ENCODE measurements around the gene DYRK4. TPM values are rescaled to one million over a fixed set of nuclear protein-coding genes. Genes with fewer than 3 reads are reported as not detected.

The DYRK4 gene
- total RNA-seq, 4 donors from 2014 or later = 13.0 to 32.6 (median 18.1) TPM

DNA sequence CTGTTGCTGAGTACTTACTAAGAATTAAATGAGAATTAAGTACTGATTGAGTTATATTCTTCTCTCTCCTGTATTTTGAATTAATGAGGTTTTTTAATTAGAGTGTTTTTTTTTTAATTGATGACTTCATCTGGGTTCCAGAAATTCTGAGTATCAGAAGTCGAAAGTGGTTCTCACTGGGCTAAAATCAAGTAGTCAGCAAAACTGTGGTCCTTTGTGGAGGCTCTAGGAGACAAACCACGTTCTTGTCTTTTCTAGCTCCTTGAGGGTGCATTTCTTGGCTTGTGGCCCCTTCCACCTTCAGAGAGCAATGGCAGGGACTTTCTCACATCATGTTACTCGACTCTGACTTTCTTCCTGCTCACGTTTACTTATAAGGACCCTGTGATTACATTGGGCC lies 8.1 kb upstream of the DYRK4 start:
- no peak overlapping the region for H3K4me3 ChIP-seq
- WGBS, 2 donors = 88 to 89% methylated on average over 4 of the region's 4 CpGs
- no peaks in the 10 kb centered on the region for H3K9me3 ChIP-seq
- H3K4me1 ChIP-seq = no peaks in the 10 kb centered on the region
- H3K27me3 ChIP-seq = no peaks in the 10 kb centered on the region
- intact Hi-C loops (cut with DNase I) = no loop called here
- TF ChIP-seq POLR2A (IDR thresholded peaks at IDR 0.05) = no peak
- H3K27ac ChIP-seq = no peak overlapping the region
- no peak for DNase-seq
- H3K36me3 ChIP-seq = no peaks in the 10 kb centered on the region

- intact Hi-C loops (cut with DNase I) = no loop called here
- 80 to 81% methylated on average over 2 of the region's 2 CpGs for WGBS, 2 donors
- Histone ChIP-seq H3K27me3 (no peaks in the 10 kb centered on the region), H3K36me3 (no peaks in the 10 kb centered on the region), H3K4me3 (no peak overlapping the region), H3K9me3 (no peaks in the 10 kb centered on the region), H3K4me1 (no peaks in the 10 kb centered on the region), H3K27ac (no peak overlapping the region)
- no peak for DNase-seq
- TF ChIP-seq POLR2A (IDR thresholded peaks at IDR 0.05) (no peak), CTCF (IDR thresholded peaks at IDR 0.05) (no peak)
These were observed 6.2 kb upstream of the DYRK4 start for GRCh38 chr12:4555804-4556203.

DNA sequence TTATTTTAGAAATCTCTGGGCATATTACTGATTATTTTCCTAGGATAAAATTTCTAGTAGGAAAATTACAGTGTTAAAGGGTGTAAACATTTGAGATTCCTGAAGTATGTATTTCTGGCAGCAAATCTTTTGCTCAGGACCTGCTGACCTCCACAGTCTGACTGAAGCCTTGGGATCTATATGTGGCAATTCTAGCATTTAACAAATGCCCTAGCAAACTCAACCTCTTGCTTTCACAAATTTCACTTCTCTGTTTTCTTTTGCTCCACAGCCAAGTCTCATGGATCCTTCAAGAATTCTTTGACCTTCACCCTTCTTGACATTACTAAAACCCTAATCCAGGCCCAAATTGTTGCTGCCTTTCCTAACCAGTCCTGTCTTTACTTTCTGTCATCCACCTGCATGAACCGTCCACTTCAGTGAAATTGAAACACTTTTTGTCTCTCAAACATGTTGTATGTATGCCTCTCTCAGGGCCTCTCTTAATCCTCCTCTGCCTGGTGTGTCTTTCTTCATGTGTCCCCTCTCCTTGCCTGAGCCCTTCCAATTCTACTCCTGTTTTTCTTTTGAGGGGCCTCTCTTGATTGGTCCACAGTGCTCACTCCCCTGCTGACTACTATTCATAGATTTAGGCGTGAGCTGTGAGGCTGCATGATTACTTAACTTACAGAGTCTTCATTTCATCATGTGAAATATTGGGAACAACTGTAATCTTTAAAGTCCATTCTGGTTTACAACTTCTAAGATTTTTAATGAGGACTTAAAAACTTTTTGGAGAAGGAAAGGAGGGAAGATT lies 5.1 kb upstream of the DYRK4 start:
- H3K9me3 ChIP-seq = no peaks in the 10 kb centered on the region
- peaks cover 2 to 5% (median 3%) of the 10 kb centered on the region in 3 donors for H3K4me1 ChIP-seq
- H3K27ac ChIP-seq = no peak overlapping the region
- no peak overlapping the region for H3K4me3 ChIP-seq
- peaks cover 0 to 1% (median 0%) of the 10 kb centered on the region in 4 donors for H3K27me3 ChIP-seq
- DNase-seq = no peak
- H3K36me3 ChIP-seq = no peaks in the 10 kb centered on the region
- 89 to 91% methylated on average over 2 of the region's 2 CpGs for WGBS, 2 donors
- TF ChIP-seq POLR2A (IDR thresholded peaks at IDR 0.05) (no peak), CTCF (IDR thresholded peaks at IDR 0.05) (no peak)
- intact Hi-C loops (cut with DNase I) = no loop called here

- Histone ChIP-seq H3K27me3 (peaks cover 0 to 8% (median 0%) of the 10 kb centered on the region in 4 donors), H3K36me3 (no peaks in the 10 kb centered on the region), H3K4me3 (no peak overlapping the region), H3K4me1 (peaks cover 6 to 11% (median 8%) of the 10 kb centered on the region in 3 donors), H3K27ac (no peak overlapping the region), H3K9me3 (no peaks in the 10 kb centered on the region)
- no peak for DNase-seq
- TF ChIP-seq CTCF (IDR thresholded peaks at IDR 0.05) (no peak), POLR2A (IDR thresholded peaks at IDR 0.05) (no peak)
- intact Hi-C loops (cut with DNase I) = no loop called here
- WGBS, 2 donors = 86 to 93% methylated on average over 5 of the region's 5 CpGs
These were observed 4.4 kb upstream of the DYRK4 start for GRCh38 chr12:4557586-4557985.

DNA sequence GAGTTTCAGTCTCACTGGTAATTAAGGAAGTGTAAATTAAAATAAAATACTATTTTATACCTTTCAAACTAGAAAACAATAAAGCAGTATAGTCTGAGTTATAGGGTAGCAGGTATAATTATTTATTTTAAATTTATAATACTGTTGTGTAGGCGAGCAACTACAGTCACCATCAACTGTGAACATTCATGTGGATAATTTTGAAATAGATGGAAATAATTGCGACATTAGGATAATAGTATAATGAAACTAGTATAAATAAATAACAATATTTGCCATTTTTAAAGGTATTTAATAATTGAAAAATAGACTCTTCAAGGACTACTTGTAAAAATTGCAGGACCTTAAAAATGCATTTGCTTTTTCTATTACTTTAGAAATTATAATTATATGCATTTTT lies 3.8 kb upstream of the DYRK4 start:
- TF ChIP-seq POLR2A (IDR thresholded peaks at IDR 0.05) = no peak
- no peak for TF ChIP-seq CTCF (IDR thresholded peaks at IDR 0.05)
- H3K4me1 ChIP-seq = peaks cover 6 to 15% (median 8%) of the 10 kb centered on the region in 3 donors
- WGBS, 2 donors = 91 to 93% methylated on average over 2 of the region's 2 CpGs
- intact Hi-C loops (cut with DNase I) = no loop called here
- DNase-seq = no peak
- no peak overlapping the region for H3K4me3 ChIP-seq
- no peak overlapping the region for H3K27ac ChIP-seq
- no peaks in the 10 kb centered on the region for H3K9me3 ChIP-seq
- H3K27me3 ChIP-seq = peaks cover 0 to 14% (median 0%) of the 10 kb centered on the region in 4 donors
- no peaks in the 10 kb centered on the region for H3K36me3 ChIP-seq
